ENCODE results near the gene NUDT1.
"Not testable (repeated sequence)": the region's sequence is repeated elsewhere in the genome, so short reads cannot be mapped to it uniquely, and the experiment has no call there.

NUDT1 gene

GRCh38 chr7:2269089-2269990 is 27.3 kb downstream of the NUDT1 start:
- DNase-seq (ENCODE audit: low read depth in 3 of 3), result not testable (repeated sequence)

GRCh38 chr7:2269991-2270460 is 28.0 kb downstream of the NUDT1 start:
- DNase-seq (ENCODE audit: low read depth in 3 of 3), result no peak

- no peak for DNase-seq (ENCODE audit: low read depth in 3 of 3)
These were observed 28.5 kb downstream of the NUDT1 start for GRCh38 chr7:2270495-2270894.

GRCh38 chr7:2271273-2272026 is 29.4 kb downstream of the NUDT1 start:
- no peak for DNase-seq (ENCODE audit: low read depth in 3 of 3)

- no peak for DNase-seq (ENCODE audit: low read depth in 3 of 3)
These were observed 30.0 kb downstream of the NUDT1 start for GRCh38 chr7:2272031-2272430.

GRCh38 chr7:2273866-2274265 is 31.8 kb downstream of the NUDT1 start:
- no peak for DNase-seq (ENCODE audit: low read depth in 3 of 3)

- DNase-seq (ENCODE audit: low read depth in 3 of 3), result no peak
These were observed 32.6 kb downstream of the NUDT1 start for GRCh38 chr7:2274666-2275065.

GRCh38 chr7:2275101-2275500 is 33.1 kb downstream of the NUDT1 start:
- no peak for DNase-seq (ENCODE audit: low read depth in 3 of 3)

- DNase-seq (ENCODE audit: low read depth in 3 of 3), result no peak
These were observed 34.1 kb downstream of the NUDT1 start for GRCh38 chr7:2276107-2276506.

- no peak for DNase-seq (ENCODE audit: low read depth in 3 of 3)
These were observed 36.0 kb downstream of the NUDT1 start for GRCh38 chr7:2278026-2278425.

GRCh38 chr7:2279896-2280295 is 37.9 kb downstream of the NUDT1 start:
- no peak for DNase-seq (ENCODE audit: low read depth in 3 of 3)

GRCh38 chr7:2280424-2280823 is 38.4 kb downstream of the NUDT1 start:
- no peak for DNase-seq (ENCODE audit: low read depth in 3 of 3)

GRCh38 chr7:2281541-2281940 is 39.5 kb downstream of the NUDT1 start:
- DNase-seq (ENCODE audit: low read depth in 3 of 3), result no peak

- no peak for DNase-seq (ENCODE audit: low read depth in 3 of 3)
These were observed 40.2 kb downstream of the NUDT1 start for GRCh38 chr7:2282185-2282751.

- DNase-seq (ENCODE audit: low read depth in 3 of 3), result no peak
These were observed 41.0 kb downstream of the NUDT1 start for GRCh38 chr7:2283074-2283473.

GRCh38 chr7:2287745-2288144 is 45.7 kb downstream of the NUDT1 start:
- DNase-seq (ENCODE audit: low read depth in 3 of 3), result no peak

GRCh38 chr7:2288503-2288902 is 46.5 kb downstream of the NUDT1 start:
- no peak for DNase-seq (ENCODE audit: low read depth in 3 of 3)

- DNase-seq (ENCODE audit: low read depth in 3 of 3), result no peak
These were observed 47.1 kb downstream of the NUDT1 start for GRCh38 chr7:2289111-2289586.

- DNase-seq (ENCODE audit: low read depth in 3 of 3), result no peak
These were observed 47.6 kb downstream of the NUDT1 start for GRCh38 chr7:2289621-2290020.

GRCh38 chr7:2290877-2291276 is 48.9 kb downstream of the NUDT1 start:
- no peak for DNase-seq (ENCODE audit: low read depth in 3 of 3)

- DNase-seq (ENCODE audit: low read depth in 3 of 3), result no peak
These were observed 54.1 kb downstream of the NUDT1 start for GRCh38 chr7:2295936-2296620.

GRCh38 chr7:2296832-2297231 is 54.8 kb downstream of the NUDT1 start:
- DNase-seq (ENCODE audit: low read depth in 3 of 3), result no peak

Data from stimulated activated CD4-positive, alpha-beta T cell treated with anti-CD3 and anti-CD28 coated beads, TNF-alpha, amount 100 ng/mL, for 24 hours (primary cell).